Measurements from ENCODE around the gene COL4A1.

Gene COL4A1

DNA sequence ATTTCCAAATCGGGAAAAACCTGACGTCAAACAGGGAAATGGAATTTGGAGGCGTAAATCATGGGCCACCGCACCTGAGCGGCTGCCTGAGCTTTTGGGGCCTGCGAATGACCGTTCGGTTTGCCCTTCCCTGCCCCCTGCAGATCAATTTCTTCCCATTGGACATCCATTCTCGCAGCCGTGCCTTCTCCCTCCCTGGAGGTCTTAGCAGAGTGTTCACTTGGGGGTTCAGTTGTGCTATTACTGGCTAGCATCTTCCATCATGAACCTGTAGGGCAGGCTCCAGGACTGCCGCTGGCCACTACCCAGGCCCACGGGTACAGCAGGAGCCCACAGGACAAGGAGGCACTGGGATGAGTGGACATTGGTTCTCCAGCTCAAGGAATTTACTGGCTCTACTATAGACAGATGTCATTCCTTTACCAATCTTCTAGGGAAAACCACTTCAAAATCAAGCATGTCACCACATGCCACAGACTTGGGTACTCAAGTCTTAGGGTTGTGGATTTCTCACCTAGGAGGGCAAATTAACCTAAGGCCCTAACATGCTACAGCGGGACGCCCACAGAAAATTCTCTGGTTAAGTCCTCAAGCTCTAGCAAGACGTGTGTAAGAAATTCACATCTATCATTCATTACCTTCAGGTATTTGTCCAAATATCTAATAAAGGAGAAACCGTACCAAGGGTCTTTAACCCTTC is 75.5 kb downstream of the COL4A1 start:
- no peak for DNase-seq

DNA sequence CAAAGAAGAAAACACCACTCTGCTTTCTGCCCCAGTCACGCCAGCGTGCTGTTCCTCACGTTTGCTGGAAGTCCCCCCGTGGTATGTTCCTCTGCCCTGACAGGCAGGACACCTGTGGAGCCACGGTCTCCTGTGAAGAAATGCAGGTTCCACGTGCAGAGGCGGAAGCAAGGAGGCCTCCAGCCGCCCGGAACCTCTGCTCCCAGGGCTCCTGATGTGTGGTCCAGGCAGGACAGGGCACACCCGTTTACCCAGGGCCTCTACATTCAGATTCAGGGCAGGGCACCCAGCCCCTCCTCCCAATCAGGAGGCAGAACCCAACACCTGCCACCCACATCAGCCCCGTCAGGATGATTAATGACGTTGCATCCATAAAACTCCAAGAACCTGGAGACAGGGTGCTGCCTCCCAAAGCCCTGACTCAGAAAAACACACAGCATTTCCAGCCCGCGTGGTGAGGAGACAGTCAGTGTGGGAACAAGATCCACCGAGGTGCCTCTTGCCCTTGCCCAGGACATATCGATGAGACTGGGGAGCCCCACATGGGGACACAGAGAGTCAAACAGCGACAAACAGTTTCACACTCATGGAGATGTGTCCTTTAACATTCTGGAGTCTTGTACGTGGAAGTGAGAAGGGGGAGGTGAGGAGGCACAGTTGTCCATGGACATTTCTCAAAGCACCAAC is 76.2 kb downstream of the COL4A1 start:
- DNase-seq: no peak

DNA sequence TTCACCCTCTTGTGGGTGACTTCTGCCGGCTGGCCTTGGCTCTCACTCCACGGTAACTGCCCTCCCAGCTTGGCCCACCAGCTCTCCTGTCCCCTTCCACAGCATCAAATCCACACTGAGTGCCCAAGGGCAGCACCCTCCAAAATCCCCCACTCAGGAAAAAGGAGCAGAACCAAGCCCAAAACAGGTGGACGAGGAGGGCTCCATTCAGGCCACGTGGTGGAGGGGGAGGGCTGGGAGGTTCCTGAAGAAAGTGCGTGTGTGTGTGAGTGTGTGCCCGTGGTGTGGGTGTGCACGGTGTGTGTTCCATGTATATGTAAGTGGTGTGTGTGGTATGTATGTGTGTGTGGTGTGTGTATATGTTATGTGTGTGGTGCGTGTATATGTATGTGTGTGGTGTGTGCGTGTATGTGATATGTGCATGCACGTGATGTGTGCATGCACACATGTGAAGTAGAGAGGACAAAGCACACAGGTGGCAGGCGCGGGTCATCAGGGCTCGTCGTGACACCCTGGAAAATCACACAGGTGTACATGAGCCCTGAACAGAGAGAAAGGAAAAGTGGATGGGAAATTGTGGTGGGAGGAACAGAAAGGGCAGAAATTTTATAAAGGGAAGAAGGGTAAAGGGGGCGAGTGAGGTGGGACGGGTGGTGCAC is 76.9 kb downstream of the COL4A1 start:
- no peak for DNase-seq

DNA sequence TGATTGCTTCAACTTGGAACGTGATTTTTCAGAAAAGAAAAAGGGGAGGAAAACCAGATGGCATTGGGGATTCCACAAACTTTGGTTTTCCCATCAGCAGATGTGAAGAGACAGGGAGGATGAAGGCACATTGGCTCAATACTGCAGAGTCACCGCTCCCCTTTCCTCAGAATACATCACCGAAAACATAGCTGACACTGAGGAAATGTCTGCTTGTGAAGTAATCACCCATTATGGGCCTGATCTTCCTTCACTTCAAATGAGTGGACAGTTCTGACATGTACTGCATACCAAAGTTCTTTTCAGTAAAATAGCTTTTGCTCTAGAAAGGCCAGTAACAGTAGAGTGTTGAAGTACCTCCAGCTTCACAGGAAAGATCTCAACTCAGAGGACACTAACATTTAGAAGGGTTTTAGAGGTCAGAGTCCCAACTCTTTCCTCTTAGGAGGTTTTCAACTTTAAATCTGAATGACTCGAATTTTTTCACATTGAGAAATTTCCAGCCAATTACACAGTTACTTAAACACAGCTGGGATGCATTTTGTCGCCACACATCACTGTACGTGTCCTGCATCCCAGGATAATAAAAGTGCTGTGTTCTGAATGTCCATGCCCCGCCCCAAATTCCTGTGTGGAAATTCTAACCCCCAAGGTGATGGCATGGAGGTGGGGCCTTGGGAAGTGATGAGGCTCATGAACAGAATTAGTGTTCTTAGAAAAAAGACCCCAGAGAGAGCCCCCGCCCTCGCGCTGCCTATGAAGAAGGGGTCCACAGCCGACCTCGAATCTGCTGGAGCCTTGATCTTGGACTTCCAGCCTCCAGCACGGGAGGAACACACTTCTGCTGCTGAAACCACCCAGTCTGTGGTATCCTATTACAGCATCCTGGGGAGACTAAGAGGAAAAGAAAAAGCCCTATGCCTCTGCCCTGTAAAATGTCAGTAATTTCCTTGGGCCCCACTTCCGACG is 77.7 kb downstream of the COL4A1 start:
- DNase-seq: no peak

DNA sequence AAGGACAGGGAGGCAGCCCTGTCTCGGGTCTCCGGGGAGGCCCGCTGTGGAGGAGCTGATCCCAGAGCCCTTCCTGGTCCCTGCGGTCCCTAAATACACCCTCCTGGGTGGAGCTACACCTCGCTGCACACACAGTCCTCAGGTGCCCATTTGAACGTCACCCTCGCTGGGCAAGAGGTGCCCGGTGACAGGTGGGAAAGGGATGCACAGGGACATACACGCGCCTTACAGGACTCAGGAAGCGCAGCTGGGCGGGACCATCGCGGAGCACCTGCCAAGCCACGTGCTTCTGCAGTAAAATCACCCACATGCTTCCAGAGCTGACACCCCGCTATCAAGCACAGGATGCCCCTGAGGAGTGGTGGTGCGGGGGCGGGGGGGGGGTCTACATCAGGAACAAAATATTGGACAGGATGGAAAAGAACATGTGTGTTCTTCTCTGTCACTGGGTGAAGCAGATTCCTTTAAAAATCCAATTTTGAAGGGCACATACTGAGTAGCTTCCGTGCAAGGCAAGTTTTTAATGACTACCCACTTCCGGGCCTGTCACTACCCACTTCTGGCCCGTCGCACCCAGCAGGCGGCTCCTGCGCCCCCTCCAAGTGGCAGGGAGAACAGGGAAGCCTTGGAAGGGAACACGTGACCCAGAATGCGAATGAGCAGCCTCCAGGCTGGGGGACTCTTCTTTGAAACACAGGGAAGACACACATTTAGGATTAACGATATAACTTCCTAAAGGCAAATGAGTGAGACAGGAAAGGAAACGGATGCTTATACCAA is 78.9 kb downstream of the COL4A1 start:
- DNase-seq: no peak

DNA sequence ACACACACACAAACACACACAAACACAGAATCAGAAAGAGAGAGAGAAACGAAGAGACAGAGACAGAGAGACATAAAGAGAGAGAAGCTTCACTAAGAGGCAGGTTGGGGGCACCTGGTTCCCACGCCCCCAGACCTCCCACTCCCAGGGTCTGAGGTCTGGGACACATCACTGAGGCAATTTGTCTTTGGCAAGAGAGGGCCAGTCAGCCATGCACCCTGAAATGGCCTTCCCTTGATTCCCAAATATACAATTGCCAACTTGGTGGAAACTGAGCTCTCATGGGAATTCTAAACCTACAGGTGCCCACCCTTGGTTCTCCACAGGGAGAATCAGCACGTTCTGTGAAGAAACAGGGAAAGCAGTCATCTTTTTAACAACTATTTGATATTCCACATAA is 79.5 kb downstream of the COL4A1 start:
- DNase-seq: no peak

DNA sequence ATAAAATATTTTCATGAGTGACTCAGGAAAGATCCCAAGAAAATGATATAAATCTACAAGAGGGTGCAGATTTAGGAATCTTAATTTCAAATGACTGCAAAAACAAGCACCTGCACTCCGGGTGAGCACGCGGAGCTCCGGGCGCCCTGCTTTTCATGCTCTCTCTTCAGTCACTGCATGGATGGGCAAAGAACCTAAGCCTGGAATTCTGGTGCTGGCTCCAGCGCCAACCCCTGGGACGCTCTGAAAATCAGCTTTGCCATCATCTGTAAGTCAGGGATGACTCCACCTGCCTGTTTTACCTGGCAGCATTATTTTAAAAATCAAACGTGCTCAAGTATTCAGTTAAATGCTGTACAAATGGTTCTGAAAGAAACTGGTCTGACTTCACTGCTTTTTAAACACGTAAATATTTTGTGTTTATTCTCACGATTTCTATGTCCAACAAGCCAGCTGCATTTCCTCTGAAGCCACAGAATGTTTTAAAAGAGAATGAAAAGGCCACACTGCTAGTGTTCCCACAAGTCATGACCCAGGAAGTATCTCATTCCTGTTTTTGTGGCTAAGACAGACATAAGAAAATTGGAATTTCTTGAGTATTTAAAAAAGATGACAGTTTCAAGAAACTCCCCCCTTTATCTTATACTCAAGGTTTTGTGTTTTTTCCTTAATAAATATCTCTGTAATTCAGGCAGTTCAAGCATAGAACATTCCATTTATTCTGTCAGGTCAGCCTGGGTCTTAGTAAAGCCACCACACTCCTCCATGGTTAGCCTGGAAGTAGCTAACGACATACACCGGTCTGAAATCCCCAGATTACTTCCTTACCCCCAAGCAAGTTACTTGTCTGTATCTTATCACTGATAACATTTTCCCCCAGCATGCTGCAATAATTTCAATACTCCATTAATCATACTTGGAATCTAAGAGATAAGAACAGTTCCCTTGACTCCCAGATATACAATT is 81.1 kb downstream of the COL4A1 start:
- DNase-seq: no peak

DNA sequence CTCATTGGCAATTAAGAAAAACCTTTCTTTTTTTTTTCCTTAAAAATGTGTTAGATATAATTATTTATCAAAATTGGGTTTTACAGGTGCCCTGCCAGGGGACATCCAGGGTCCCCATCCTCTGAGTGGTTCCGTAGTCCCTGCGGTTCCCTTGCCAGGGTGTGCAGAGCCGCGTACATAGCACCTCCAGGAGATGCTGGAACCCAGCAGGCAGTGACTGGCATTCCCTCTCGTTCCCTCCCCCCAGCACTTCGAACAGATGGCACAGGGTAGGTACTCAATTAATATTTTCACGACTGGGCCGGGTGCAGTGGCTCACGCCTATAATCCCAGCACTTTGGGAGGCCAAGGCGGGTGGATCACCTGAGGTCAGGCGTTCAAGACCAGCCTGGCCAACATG is 82.0 kb downstream of the COL4A1 start:
- DNase-seq: no peak

DNA sequence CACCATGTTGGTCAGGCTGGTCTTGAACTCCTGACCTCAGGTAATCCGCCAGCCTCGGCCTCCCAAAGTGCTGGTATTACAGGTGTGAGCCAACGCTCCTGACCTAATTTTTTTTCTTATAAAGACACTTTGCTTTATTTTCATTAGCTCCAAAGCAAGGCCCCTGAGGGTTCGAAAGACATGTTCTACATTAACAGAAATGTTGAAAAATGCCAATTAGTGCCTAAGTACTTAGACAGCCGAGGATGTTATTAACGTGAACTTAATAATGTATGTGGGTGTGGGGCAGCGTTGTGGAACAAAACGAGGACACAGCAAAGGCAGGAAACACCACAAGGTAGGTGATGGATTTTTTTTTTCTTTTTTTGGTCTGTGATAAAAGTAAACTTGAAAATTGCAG is 82.4 kb downstream of the COL4A1 start:
- no peak for DNase-seq

DNA sequence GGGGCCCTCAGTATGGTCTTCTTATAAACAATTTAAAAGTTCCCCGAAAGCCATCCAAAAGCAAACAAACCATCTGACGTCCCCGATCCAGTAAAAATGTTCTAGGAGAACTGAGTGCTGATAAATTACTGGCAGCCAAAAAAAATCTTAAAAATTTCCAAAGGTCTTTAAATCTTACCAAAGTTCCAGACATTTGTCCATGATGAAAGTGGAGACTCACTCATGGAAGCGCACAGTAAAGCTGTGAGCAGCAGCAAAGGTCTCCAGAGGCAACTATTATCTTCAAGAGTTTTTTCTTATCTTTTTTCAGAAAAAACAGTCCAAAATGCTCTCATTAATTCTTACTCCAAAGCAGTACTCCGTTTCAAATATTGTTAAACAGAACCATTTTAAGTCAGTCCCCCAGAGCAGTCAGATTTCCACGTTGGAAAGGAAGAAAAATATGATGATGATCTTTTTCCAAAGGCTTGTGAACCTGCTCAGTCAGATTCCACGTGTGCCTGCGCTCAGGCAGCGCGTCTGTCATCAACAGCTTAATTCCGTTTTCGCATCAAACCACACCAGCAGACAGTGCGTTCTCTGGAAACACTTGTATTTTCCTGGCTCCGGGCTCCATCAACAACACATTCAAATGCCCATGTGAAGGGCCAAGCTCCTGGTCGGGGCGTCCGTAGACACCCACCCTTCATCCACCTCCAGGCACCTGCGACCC is 85.4 kb downstream of the COL4A1 start:
- DNase-seq: no peak

DNA sequence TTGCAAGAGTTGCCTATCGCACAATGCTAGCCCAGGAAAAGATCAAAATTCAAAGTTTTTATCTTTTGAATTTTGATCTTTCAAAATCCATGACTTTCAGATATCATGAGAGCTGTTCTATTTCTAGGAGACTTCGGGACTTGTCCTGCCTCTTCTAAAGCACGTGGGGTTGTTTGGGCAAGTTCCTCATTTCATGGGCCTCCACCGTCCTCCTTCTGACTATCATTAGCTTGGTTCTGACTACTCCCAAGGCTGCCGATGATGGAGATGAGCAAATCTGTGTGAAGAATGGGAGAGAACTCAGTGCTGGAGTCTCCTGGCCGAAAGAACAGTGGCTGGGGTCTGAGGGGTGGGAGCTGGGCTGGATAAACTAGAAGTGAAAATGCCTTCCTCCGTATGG is 86.5 kb downstream of the COL4A1 start:
- DNase-seq: no peak

DNA sequence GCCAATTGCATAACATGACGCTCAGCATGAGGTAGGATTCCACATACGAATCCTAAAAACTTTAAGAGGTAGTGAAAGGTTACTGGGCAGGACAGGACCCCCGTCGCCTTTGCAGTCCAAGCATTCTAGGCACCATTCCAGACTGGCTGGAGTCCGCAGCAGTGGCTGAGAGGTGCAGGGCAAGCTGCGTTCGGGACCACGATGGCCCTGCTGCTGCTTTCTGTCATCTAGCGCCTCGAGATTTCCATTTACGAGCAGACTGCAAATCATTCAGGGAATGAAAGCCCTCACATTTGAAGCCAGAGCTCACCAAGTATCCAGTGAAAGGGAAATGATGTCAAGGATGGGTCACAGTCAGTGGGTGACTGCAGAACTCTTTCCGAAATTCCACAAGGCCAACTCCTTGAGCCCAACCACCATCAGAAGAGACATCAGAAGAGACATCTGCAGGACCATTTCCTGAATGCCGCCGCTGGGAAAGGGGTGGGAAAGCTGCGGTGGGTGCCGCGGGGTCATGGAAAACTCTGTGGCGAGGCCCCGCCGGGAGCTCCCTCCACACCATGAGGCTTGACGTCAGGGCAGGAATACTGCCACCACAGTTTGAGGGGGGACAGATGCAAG is 88.3 kb downstream of the COL4A1 start:
- no peak for DNase-seq

DNA sequence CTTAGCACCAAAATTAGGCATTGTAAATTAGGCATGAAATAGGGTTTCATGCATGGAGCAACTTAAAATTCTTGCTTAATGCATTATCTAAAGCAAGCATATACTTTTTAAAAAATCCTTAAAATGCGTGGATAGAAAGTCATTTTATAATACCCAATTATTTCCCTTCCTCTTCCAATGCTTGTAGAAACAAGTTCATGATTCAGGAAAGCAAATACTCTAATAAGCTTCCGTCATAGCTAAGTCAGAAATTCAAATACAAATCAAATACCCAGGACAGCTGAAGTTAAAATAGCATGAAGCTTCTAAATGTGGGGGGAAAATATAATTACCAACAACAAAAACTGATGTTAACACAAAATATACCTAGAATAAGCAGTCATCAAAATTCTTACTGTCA is 89.1 kb downstream of the COL4A1 start:
- DNase-seq: no peak

DNA sequence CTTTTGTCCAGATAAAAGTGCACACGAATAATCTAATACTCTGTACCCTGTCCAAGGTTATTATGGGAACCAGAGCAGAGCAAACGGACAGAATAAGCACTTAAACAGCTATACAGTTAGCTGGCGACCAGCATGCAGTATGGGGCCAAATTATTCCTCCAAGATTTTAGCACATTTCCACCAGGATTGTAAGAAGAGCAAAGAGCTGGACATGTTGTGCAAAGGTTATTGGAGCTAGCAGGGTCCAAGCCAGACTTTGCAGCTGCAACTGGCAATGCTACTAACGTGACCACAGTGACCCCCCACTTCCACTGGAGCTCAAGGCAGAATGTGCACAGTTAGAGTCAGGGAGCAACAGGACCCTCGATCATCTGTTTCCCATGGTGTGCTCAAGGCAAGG is 89.9 kb downstream of the COL4A1 start:
- DNase-seq: no peak

DNA sequence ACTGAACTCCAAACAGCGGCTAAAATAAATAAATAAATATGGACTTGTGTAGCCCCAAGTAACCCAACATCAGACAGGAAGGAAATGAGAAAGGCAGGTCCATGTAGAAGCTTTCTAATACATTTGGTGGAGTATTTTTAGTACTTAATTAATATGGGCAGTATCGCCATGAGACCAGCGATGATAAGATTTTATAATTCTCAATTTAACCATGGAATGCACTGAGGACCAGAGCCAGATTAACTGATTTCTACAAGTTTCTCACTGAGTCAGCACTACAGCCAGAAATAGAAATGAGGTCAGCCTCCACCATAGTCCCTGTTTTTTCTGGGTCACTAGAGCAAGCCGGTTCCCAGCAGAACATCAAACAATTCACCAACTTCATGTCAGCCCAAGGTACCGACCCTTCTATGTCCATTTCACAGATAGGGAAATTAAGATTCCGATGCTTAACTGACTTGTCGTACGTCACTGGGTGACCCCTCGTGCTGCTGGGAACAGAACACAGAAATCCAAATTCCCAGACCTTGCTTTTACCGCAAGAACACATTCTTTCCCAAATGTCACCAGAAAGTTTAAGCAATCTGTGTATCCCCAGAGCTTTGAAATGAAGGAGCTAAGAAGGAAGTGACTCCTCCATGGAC is 90.4 kb downstream of the COL4A1 start:
- DNase-seq: no peak

DNA sequence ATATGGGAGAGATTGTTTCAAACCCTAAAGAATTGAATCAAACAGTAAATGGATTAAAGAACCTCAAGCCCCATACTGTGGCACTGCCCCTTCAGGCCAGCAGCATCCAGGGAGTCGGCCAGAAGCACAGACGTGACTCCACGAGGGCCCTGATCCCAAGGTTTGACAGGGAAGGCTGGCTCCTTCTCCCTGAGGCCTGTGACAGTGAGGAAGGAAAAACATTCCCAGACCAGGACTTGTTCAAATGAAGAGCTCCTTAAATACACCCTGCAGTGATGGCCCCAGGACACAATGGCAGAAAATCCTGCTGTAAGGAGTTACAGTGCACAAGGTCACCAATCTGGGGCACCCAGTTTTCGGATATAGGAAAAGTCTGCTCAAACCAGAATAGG is 91.0 kb downstream of the COL4A1 start:
- DNase-seq: no peak

DNA sequence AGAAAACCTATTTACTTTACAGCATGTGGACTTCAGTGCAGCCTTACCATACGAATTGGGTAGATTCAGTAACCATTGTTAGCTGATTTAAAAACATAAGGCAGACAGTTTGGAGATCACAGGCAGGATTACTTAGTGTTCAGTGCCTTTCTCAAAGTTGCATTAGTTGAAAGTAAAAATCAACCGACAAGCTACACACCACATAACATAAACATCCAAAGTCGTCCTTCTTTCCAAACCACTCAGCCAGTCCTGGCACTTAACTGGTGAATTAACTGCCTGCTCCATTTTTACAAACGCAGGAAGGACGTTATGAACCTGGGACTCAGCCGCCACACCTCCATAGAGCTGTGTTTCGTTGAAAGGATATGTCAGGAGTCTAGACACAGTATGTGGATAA is 91.4 kb downstream of the COL4A1 start:
- DNase-seq: no peak

DNA sequence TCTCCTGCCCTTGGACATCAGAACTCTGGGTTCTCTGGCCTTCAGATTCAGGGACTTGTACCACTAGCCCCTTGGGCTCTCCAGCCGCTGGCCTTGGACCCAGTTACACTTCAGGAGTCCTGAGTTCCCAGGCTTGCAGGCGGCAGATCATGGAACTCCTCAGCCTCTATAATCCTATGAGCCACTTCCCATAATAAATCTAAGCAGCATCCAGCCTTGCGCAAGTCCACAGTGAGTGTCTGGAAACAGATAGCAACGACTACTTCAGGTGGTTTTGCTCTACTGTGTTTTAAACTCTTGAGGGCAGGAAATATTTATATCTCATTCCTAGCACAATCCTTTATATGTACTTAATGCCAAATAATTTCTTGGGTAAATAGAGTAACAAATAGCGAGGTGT is 92.3 kb downstream of the COL4A1 start:
- DNase-seq: no peak

DNA sequence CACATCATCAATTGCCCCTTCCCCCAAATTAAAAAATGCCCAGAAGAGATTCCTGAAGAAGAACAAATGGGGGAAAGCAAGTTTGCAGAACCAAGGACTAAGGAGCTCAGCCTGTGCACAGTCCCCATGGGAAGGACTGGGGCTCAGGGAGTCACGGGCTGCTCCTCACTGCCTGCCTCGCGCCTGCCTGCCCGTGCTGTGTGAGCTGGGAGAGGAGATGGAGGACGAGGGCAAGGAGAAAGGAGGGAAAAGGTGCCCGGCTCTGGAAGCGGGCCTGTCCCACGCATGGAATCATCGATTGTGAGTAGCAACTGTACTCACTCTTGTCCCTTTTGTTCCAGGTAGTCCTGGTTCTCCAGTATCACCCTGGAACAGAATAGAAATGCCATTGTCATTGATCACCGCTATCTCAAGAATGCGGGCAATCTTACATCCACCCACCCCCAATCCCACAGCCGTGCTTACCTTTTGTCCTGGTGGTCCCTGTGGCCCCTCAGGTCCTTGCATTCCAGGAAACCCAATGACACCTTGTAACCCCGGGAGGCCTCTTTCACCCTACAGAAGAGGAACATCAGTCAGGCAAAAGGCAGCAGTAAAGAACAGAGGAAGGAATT is 93.4 kb downstream of the COL4A1 start:
- no peak for DNase-seq

All from GOT3 (cell line).